Skeletal muscle satellite cell (primary cell): ENCODE data around the gene CROCC2.

Experiments
- H3K27me3 ChIP-seq: 2 replicates; pipeline ENCODE4 v1.7.0; 2013; ENCODE audit warnings: low read length; ENCODE audit not compliant: control insufficient read depth, insufficient read depth
- H3K36me3 ChIP-seq: 2 replicates; pipeline ENCODE4 v1.7.0; 2013; ENCODE audit warnings: mild to moderate bottlenecking, control low read depth, low read length; ENCODE audit not compliant: insufficient read depth
- H3K4me1 ChIP-seq: 2 replicates; pipeline ENCODE4 v1.7.0; 2013; ENCODE audit warnings: low read length; ENCODE audit not compliant: control insufficient read depth, insufficient read depth
- H3K4me2 ChIP-seq: 2 replicates; pipeline ENCODE4 v1.7.0; 2013; ENCODE audit warnings: mild to moderate bottlenecking, low read length
- H3K4me3 ChIP-seq: 2 replicates; pipeline ENCODE4 v1.7.0; 2013; ENCODE audit warnings: low read length
- H3K9ac ChIP-seq: 2 replicates; pipeline ENCODE4 v1.7.0; 2013; ENCODE audit warnings: mild to moderate bottlenecking, low read depth, low read length, moderate library complexity
- H3K9me3 ChIP-seq: replicated peaks from 2 replicates; pipeline ENCODE4 v1.7.0; 2013; ENCODE audit warnings: mild to moderate bottlenecking, control low read depth, low read length

CROCC2 gene

GRCh38 chr2:240895656-240896388 is 10.3 kb upstream of the CROCC2 start, which contains the start of gene MAB21L4:
Gene MAB21L4, minus strand, starts transcription at chr2:240896156. Its CDS starts 159 bp downstream, at chr2:240895997.
- no peaks in the 10 kb centered on the region for H3K9me3 ChIP-seq
- H3K4me2 ChIP-seq: no peak within 1 kb of the TSS
- H3K4me3 ChIP-seq: no peak within 1 kb of the TSS
- H3K27me3 ChIP-seq: peaks cover 14% of the 10 kb centered on the region
- peaks cover 13% of the 10 kb centered on the region for H3K4me1 ChIP-seq
- no peaks in the 10 kb centered on the region for H3K36me3 ChIP-seq
- no peak within 1 kb of the TSS for H3K9ac ChIP-seq

- Histone ChIP-seq H3K27me3 (peaks cover 10% of the 10 kb centered on the region), H3K36me3 (no peaks in the 10 kb centered on the region), H3K4me3 (no peak overlapping the region), H3K4me2 (no peak overlapping the region), H3K9me3 (no peaks in the 10 kb centered on the region), H3K4me1 (peaks cover 13% of the 10 kb centered on the region), H3K9ac (no peak overlapping the region)
Observed at GRCh38 chr2:240896394-240896793, 9.7 kb upstream of the CROCC2 start.

GRCh38 chr2:240896871-240897692 is 9.1 kb upstream of the CROCC2 start:
- Histone ChIP-seq H3K36me3 (no peaks in the 10 kb centered on the region), H3K9ac (no peak overlapping the region), H3K4me3 (no peak overlapping the region), H3K9me3 (no peaks in the 10 kb centered on the region), H3K4me1 (peaks cover 13% of the 10 kb centered on the region), H3K4me2 (no peak overlapping the region), H3K27me3 (peaks cover 3% of the 10 kb centered on the region)

GRCh38 chr2:240898108-240898730 is 7.9 kb upstream of the CROCC2 start:
- H3K4me1 ChIP-seq: peaks cover 10% of the 10 kb centered on the region
- no peak overlapping the region for H3K4me3 ChIP-seq
- no peak overlapping the region for H3K4me2 ChIP-seq
- H3K27me3 ChIP-seq: no peaks in the 10 kb centered on the region
- no peaks in the 10 kb centered on the region for H3K36me3 ChIP-seq
- no peaks in the 10 kb centered on the region for H3K9me3 ChIP-seq
- H3K9ac ChIP-seq: no peak overlapping the region

- Histone ChIP-seq H3K36me3 (no peaks in the 10 kb centered on the region), H3K27me3 (no peaks in the 10 kb centered on the region), H3K4me3 (no peak overlapping the region), H3K4me2 (no peak overlapping the region), H3K4me1 (peaks cover 3% of the 10 kb centered on the region), H3K9ac (no peak overlapping the region), H3K9me3 (no peaks in the 10 kb centered on the region)
Observed at GRCh38 chr2:240898731-240899467, 7.2 kb upstream of the CROCC2 start.

GRCh38 chr2:240899468-240899865 is 6.7 kb upstream of the CROCC2 start:
- Histone ChIP-seq H3K9ac (no peak overlapping the region), H3K4me3 (no peak overlapping the region), H3K4me1 (no peaks in the 10 kb centered on the region), H3K9me3 (no peaks in the 10 kb centered on the region), H3K36me3 (no peaks in the 10 kb centered on the region), H3K27me3 (no peaks in the 10 kb centered on the region), H3K4me2 (no peak overlapping the region)

- Histone ChIP-seq H3K27me3 (peaks cover 2% of the 10 kb centered on the region), H3K4me3 (no peak overlapping the region)
Observed at GRCh38 chr2:240900141-240900860, 5.8 kb upstream of the CROCC2 start.

GRCh38 chr2:240901986-240902614 is 4.0 kb upstream of the CROCC2 start:
- no peak overlapping the region for H3K9ac ChIP-seq
- no peak overlapping the region for H3K4me3 ChIP-seq
- H3K4me1 ChIP-seq: no peaks in the 10 kb centered on the region
- H3K9me3 ChIP-seq: no peaks in the 10 kb centered on the region
- no peaks in the 10 kb centered on the region for H3K36me3 ChIP-seq
- H3K27me3 ChIP-seq: peaks cover 20% of the 10 kb centered on the region
- no peak overlapping the region for H3K4me2 ChIP-seq

More at GRCh38 chr2:240900141-240900860, 5.8 kb upstream of the CROCC2 start:
- Histone ChIP-seq H3K4me2 (no peak overlapping the region), H3K9ac (no peak overlapping the region), H3K36me3 (no peaks in the 10 kb centered on the region), H3K9me3 (no peaks in the 10 kb centered on the region), H3K4me1 (no peaks in the 10 kb centered on the region)

- Histone ChIP-seq H3K27me3 (peaks cover 24% of the 10 kb centered on the region), H3K36me3 (no peaks in the 10 kb centered on the region), H3K4me2 (no peak overlapping the region), H3K9me3 (no peaks in the 10 kb centered on the region), H3K9ac (no peak overlapping the region), H3K4me3 (no peak overlapping the region), H3K4me1 (no peaks in the 10 kb centered on the region)
Observed at GRCh38 chr2:240902615-240903041, 3.5 kb upstream of the CROCC2 start.
